ENCODE results near the gene SLC45A3. TPM values are rescaled to one million over a fixed set of nuclear protein-coding genes. Genes with fewer than 3 reads are reported as not detected.

Gene SLC45A3
- total RNA-seq, 1 donor from 2014 or later = 8.4 TPM

GRCh38 chr1:205672970-205673369, 7.3 kb downstream of the SLC45A3 start:
- no peak for DNase-seq (ENCODE audit: low spot score, unreplicated experiment)
- no peaks in the 10 kb centered on the region for H3K9me3 Mint-ChIP-seq (ENCODE audit: low read depth)
- no peak overlapping the region for H3K27ac Mint-ChIP-seq
- H3K4me1 Mint-ChIP-seq (ENCODE audit: low read depth) = peaks cover 57% of the 10 kb centered on the region
- no peaks in the 10 kb centered on the region for H3K36me3 Mint-ChIP-seq (ENCODE audit: insufficient read depth)
- TF ChIP-seq CTCF (IDR thresholded peaks at IDR 0.05; ENCODE audit: unreplicated experiment) = no peak
- peaks cover 2% of the 10 kb centered on the region for H3K27me3 Mint-ChIP-seq
- no peak overlapping the region for H3K4me3 Mint-ChIP-seq (ENCODE audit: low read depth)

GRCh38 chr1:205672395-205672889, 7.9 kb downstream of the SLC45A3 start:
- no peak for TF ChIP-seq CTCF (IDR thresholded peaks at IDR 0.05; ENCODE audit: unreplicated experiment)
- H3K9me3 Mint-ChIP-seq (ENCODE audit: low read depth) = no peaks in the 10 kb centered on the region
- peak overlapping the region; percentile 24 for H3K4me3 Mint-ChIP-seq (ENCODE audit: low read depth)
- H3K27ac Mint-ChIP-seq = peak overlapping the region; percentile 90
- H3K36me3 Mint-ChIP-seq (ENCODE audit: insufficient read depth) = no peaks in the 10 kb centered on the region
- peaks cover 2% of the 10 kb centered on the region for H3K27me3 Mint-ChIP-seq
- H3K4me1 Mint-ChIP-seq (ENCODE audit: low read depth) = peaks cover 57% of the 10 kb centered on the region
- no peak for DNase-seq (ENCODE audit: low spot score, unreplicated experiment)

DNA sequence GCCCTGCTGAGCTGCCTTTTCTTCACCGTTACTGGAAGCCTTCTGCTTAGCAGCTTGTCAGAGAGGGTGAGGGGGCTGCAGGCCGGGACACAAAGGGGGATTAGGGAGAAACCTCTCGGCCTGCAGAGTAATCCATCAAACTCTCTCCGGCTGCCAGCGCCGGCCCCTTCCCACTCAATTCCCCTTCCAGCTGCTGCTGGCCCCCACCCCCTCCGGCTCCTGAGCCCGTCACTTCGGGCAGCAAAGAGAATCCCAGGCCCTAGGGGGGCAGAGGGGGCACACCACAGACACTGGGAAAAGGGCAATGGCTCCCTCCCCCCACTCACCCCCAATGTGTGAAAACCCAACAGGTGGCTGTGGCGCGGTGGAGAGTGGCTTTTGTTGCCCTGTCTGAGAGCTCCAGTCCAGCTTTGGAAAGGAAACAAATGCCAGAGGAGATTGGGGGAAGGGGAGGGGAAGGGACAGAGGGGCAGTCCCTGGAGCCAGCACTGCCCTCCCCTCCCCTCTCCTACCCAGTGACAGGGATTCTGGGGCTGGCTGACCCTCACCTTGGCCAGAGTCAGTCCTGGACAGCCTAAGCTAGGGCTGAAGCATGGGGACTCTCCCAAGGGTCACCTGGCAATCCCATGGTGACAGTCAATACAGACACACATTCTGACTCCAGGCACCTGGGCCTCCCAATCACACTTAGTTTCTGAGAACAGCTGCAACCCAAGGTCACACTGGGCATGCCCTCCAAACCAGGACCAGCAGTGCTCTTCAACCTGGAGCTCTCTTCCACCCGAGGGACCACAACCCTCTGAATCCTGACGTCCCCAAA, 9.5 kb downstream of the SLC45A3 start:
- no peaks in the 10 kb centered on the region for H3K9me3 Mint-ChIP-seq (ENCODE audit: low read depth)
- H3K4me3 Mint-ChIP-seq (ENCODE audit: low read depth) = peak overlapping the region; percentile 44
- no peak for TF ChIP-seq CTCF (IDR thresholded peaks at IDR 0.05; ENCODE audit: unreplicated experiment)
- H3K4me1 Mint-ChIP-seq (ENCODE audit: low read depth) = peaks cover 43% of the 10 kb centered on the region
- peak overlapping the region; percentile 90 for H3K27ac Mint-ChIP-seq
- H3K36me3 Mint-ChIP-seq (ENCODE audit: insufficient read depth) = no peaks in the 10 kb centered on the region
- H3K27me3 Mint-ChIP-seq = no peaks in the 10 kb centered on the region
- no peak for DNase-seq (ENCODE audit: low spot score, unreplicated experiment)

- Mint-ChIP-seq H3K27me3 (no peaks in the 10 kb centered on the region), H3K36me3 (ENCODE audit: insufficient read depth) (no peaks in the 10 kb centered on the region), H3K9me3 (ENCODE audit: low read depth) (no peaks in the 10 kb centered on the region), H3K4me1 (ENCODE audit: low read depth) (peaks cover 39% of the 10 kb centered on the region), H3K4me3 (ENCODE audit: low read depth) (no peak overlapping the region), H3K27ac (no peak overlapping the region)
- DNase-seq (ENCODE audit: low spot score, unreplicated experiment) = no peak
- TF ChIP-seq CTCF (IDR thresholded peaks at IDR 0.05; ENCODE audit: unreplicated experiment) = no peak
Observed at GRCh38 chr1:205670150-205670446, 10.2 kb downstream of the SLC45A3 start.

DNA sequence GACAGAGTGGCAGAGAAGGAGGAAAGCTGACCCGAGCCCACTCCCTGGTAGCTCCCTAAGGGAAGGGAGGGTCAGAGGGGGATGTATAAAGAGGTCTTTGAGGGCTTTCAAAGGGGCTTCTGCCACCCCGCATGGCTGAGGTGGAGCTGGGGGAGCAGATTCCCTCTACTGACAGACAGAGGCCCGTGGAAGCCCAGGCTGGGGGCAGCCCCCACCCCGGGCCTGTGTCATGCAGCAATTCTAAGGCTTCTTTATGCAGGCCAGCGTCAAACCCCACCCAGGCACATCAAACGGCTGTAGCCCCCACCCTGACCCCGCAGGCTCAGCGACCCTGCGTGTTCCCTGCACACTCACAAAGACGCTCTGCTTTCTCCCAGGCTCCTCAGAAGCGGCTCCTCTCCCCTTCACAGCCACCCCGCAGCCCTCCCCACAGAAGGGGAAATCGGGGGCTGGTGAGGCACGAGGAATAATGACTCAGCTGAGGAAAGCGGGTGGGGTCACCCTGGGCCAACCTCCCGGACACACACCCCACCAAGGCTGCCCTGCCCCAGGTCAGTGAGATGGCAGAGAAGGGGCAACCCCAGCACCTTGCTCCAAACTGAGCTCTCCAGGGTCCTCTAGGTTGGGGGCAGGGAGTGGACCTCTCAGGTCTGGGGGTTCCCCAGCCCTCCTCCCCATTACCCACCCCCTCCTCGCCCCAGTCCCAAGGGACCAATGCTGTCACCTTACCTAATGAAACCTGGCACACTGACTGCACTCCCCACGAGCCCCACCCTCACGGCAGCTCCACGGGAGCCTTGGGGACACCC, 10.8 kb downstream of the SLC45A3 start:
- no peaks in the 10 kb centered on the region for H3K36me3 Mint-ChIP-seq (ENCODE audit: insufficient read depth)
- H3K9me3 Mint-ChIP-seq (ENCODE audit: low read depth) = no peaks in the 10 kb centered on the region
- H3K4me3 Mint-ChIP-seq (ENCODE audit: low read depth) = peak overlapping the region; percentile 29
- H3K4me1 Mint-ChIP-seq (ENCODE audit: low read depth) = peaks cover 39% of the 10 kb centered on the region
- no peaks in the 10 kb centered on the region for H3K27me3 Mint-ChIP-seq
- peak overlapping the region; percentile 19 for H3K27ac Mint-ChIP-seq
- TF ChIP-seq CTCF (IDR thresholded peaks at IDR 0.05; ENCODE audit: unreplicated experiment) = no peak
- no peak for DNase-seq (ENCODE audit: low spot score, unreplicated experiment)

All from progenitor cell of endocrine pancreas (in vitro differentiated cells).